Duodenal mucosa (tissue), 2 donors: ENCODE results near the gene ZNF407.

Source experiments
- H3K27ac ChIP-seq: one replicate; pipeline ENCODE4 v1.7.0; 2013; ENCODE audit warnings: low read depth, low read length
- H3K27me3 ChIP-seq, 2 donors: one replicate each; pipeline ENCODE4 v1.7.0; 2013; ENCODE audit warnings: low read length in 2 of 2, control low read depth in 1 of 2; ENCODE audit not compliant: insufficient read depth in 2 of 2, control insufficient read depth in 1 of 2
- H3K36me3 ChIP-seq, 2 donors: one replicate each; pipeline ENCODE4 v1.7.0; 2013; ENCODE audit warnings: low read length in 2 of 2, control low read depth in 1 of 2; ENCODE audit not compliant: insufficient read depth in 2 of 2, control insufficient read depth in 1 of 2
- H3K4me1 ChIP-seq, 2 donors: one replicate each; pipeline ENCODE4 v1.7.0; 2013; ENCODE audit warnings: low read length in 2 of 2, control low read depth in 1 of 2; ENCODE audit not compliant: insufficient read depth in 2 of 2, control insufficient read depth in 1 of 2
- H3K4me3 ChIP-seq, 2 donors: one replicate each; pipeline ENCODE4 v1.7.0; 2013; ENCODE audit warnings: low read length in 2 of 2, low read depth in 1 of 2
- H3K9ac ChIP-seq, 2 donors: one replicate each; pipeline ENCODE4 v1.7.0; 2013; ENCODE audit warnings: low read length in 2 of 2, low read depth in 1 of 2
- H3K9me3 ChIP-seq, 2 donors: one replicate each; pipeline ENCODE4 v1.7.0; 2013; ENCODE audit warnings: low read length in 2 of 2, control low read depth in 1 of 2; ENCODE audit not compliant: control insufficient read depth in 1 of 2

Gene ZNF407

DNA sequence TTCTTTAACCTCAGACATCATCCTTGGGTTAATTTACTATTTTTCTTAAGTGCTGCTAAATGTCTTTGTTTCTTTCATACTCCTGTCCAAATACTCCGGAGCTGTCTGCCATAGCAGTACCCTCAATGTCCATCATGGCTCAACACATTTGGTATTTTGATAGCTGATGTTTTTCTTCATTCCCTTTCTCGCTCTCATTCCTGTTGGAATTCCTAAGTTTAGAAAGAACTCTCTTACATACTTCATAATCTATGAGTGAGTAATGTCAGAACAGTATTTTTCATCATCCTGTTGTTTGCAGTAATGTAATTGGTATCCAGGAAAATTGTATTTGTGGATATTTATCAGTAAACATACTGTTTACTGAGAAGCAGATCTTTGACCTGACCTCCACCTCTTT lies 328.4 kb downstream of the ZNF407 start:
- Histone ChIP-seq H3K9ac (no peak overlapping the region), H3K36me3 (peaks cover 0 to 2% of the 10 kb centered on the region in 2 donors), H3K4me3 (no peak overlapping the region), H3K27me3 (no peaks in the 10 kb centered on the region), H3K27ac (no peak overlapping the region), H3K4me1 (no peaks in the 10 kb centered on the region), H3K9me3 (no peaks in the 10 kb centered on the region)

DNA sequence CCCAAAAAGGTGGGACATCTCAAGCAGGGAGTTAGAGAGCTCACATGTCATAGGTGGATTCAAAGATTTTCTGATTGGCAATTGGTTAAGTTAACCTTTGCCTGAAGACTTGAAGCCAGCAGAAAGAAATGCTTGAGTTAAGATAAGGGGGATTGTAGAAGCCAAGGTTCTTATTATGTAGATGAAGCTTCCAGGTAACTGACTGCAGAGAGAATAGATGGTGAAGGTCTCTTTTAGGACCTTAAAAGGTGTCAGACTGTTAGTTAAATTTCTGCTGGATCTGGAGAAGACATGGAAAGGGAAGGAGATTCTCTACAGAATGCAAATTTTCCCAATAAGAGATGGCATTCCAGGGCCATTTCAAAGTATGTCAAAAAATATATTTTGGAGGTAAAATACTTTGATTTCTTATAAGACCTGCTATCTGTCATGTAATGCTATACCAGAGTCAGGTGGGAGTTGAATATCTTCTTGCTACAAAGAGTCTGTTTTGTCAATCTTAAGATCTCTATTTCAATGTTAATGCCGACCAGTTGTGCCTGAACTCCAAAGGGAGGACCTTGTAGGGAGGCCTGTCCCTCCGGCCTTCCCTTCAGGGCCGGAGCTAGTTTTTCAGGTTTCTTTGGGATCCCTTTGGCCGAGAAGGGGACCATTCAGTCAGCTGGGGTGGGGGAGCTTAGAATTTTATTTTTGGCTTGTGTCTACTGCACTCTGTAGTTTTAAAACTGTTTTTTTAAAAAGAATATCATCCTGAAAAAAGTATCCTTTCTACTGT lies 330.7 kb downstream of the ZNF407 start:
- H3K4me1 ChIP-seq, result no peaks in the 10 kb centered on the region
- peaks cover 0 to 7% of the 10 kb centered on the region in 2 donors for H3K36me3 ChIP-seq
- no peak overlapping the region for H3K27ac ChIP-seq
- H3K9ac ChIP-seq, result no peak overlapping the region
- no peaks in the 10 kb centered on the region for H3K27me3 ChIP-seq
- no peak overlapping the region for H3K4me3 ChIP-seq
- no peaks in the 10 kb centered on the region for H3K9me3 ChIP-seq

DNA sequence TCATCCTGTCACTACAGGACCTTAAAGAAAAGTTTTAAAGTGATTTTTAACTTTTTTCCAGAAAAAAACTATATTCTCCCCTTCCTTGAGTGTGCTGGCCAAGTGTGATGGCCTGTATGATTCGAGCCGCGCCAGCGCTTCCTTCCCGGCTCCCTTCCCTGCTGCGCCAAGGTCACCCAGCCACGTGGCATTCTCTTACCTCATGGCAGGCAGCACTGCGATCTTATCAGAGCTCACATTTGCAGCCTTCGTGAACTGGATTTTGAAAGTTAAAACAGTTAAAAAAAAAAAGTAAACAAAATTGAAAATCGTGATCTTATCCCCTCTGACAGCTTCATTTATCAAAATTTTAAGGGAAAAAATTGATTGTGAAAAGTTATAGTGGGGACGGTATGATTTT lies 331.4 kb downstream of the ZNF407 start:
- Histone ChIP-seq H3K27me3 (no peaks in the 10 kb centered on the region), H3K9ac (no peak overlapping the region), H3K9me3 (no peaks in the 10 kb centered on the region), H3K4me1 (no peaks in the 10 kb centered on the region), H3K4me3 (no peak overlapping the region), H3K36me3 (peaks cover 0 to 7% of the 10 kb centered on the region in 2 donors), H3K27ac (no peak overlapping the region)

DNA sequence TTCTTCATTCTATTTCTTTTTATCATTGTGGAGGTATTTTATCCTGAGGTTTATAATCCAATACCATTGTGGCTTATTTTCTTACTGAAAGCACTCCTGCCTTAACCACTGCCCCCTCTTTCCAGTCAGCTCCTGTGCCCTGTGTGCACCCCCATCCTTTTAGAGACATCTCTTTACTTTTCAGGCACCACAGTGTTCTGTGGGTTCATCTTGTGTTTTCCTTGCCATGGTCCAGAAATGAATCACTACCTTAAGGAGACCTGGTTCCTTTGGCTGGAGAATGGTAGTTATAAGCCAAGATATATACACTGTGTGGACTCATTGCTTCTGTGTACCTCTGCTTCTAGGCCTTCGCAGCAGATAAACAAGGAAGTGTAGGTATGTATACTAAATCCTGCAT lies 332.9 kb downstream of the ZNF407 start:
- Histone ChIP-seq H3K27ac (no peak overlapping the region), H3K9me3 (no peaks in the 10 kb centered on the region), H3K9ac (no peak overlapping the region), H3K27me3 (no peaks in the 10 kb centered on the region), H3K4me3 (no peak overlapping the region), H3K36me3 (peaks cover 0 to 7% of the 10 kb centered on the region in 2 donors), H3K4me1 (no peaks in the 10 kb centered on the region)

DNA sequence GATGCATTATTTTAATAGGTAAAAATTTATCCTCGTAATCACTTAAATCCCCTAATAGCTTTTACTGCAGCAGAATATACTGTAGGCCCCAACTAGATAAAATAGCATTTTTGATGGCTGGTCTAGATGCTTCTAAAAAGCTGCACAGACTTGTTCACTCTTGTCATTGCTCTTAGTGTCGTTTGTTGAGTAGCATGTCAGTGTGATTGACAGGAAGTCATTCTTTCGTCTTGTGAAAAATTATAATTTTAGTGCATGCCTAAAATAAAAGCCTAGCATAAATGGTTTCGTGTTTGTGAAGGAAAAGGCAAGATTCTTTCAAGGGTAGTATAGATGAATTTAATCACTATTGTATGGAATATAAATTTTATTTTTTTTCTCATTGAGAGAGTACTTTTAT lies 336.3 kb downstream of the ZNF407 start:
- Histone ChIP-seq H3K27me3 (no peaks in the 10 kb centered on the region), H3K4me3 (no peak overlapping the region), H3K27ac (no peak overlapping the region), H3K36me3 (peaks cover 0 to 7% of the 10 kb centered on the region in 2 donors), H3K9ac (no peak overlapping the region), H3K9me3 (no peaks in the 10 kb centered on the region), H3K4me1 (no peaks in the 10 kb centered on the region)

DNA sequence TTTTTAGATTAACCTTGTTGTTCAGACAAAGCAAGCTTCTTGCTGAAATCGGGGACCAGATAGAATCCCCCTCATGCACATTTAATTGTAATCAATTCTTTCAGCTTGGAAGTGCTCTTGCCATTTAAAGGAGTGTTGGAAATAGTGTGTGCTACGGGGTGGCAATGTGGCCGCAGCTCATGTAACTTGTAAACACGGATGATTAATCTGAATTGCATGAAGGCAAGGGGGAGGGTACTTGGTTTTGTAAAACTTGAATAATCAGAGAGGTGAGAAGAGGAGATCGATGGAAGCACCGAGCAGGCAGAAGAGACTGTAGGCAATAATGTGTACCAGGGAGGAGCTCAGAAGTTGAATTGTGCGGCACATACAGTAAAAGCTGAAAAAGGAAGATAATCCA lies 337.8 kb downstream of the ZNF407 start:
- no peaks in the 10 kb centered on the region for H3K4me1 ChIP-seq
- H3K27me3 ChIP-seq, result no peaks in the 10 kb centered on the region
- H3K9me3 ChIP-seq, result no peaks in the 10 kb centered on the region
- H3K27ac ChIP-seq, result no peak overlapping the region
- H3K4me3 ChIP-seq, result no peak overlapping the region
- peaks cover 0 to 5% of the 10 kb centered on the region in 2 donors for H3K36me3 ChIP-seq
- no peak overlapping the region for H3K9ac ChIP-seq

DNA sequence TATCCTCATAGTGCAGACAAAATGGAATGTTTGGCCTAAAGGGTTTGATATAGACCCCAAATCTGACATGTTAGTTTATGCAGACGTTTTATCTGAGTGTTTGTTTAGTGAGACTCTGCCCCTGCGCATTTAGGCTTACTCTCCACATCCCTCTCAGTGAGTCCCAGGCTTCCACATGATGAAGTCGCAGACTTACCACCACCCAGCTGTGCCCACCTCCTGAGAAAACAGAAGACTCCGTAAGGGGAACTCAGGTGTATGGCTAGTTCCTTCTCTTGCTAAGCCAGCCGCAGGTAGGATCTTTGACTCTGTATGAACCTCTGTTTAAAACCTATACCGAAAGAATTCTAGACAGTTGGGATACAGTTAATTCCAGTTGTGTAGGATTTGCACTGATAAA lies 338.7 kb downstream of the ZNF407 start:
- no peaks in the 10 kb centered on the region for H3K27me3 ChIP-seq
- H3K9ac ChIP-seq, result no peak overlapping the region
- no peaks in the 10 kb centered on the region for H3K4me1 ChIP-seq
- H3K9me3 ChIP-seq, result no peaks in the 10 kb centered on the region
- no peak overlapping the region for H3K27ac ChIP-seq
- peaks cover 0 to 5% of the 10 kb centered on the region in 2 donors for H3K36me3 ChIP-seq
- no peak overlapping the region for H3K4me3 ChIP-seq

DNA sequence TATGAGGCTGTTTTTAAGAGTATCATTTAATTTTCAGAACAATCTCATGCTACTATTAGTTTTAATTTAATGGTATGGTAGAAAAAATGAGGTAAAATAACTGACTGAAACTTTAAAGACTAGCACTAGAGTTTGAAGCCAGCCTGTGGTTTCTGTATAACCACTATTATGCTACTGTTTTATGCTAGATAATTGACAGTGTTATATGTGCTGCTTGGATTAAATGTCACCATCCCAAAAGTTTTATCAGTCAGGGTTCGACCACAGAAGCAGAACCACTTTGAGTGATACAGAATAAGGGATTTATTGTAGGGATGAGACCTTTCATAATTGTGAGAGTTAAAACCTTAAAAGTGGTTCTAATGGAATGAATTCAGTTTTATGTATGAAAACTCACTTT lies 339.6 kb downstream of the ZNF407 start:
- no peaks in the 10 kb centered on the region for H3K9me3 ChIP-seq
- H3K27me3 ChIP-seq, result no peaks in the 10 kb centered on the region
- peaks cover 0 to 5% of the 10 kb centered on the region in 2 donors for H3K36me3 ChIP-seq
- H3K4me1 ChIP-seq, result no peaks in the 10 kb centered on the region
- H3K4me3 ChIP-seq, result no peak overlapping the region
- no peak overlapping the region for H3K9ac ChIP-seq
- H3K27ac ChIP-seq, result no peak overlapping the region

DNA sequence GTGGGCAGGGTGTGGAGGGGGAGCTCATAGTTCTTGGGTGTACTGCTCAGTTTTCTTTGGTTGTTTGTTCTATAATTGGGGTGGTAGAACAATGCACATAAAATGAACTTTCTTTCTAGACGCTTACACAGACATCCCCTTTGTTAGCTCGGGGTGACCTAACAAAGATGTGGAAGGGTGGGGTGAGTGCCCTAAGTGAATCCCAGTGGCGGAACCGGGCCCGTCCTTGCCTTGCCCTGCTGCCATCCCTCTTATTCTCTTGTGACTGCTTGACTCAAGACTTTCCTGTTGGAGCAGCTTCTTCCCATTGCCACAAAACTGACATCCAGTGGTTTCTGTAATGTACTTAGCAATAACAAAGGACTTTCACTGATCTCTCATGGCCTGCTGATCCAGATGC lies 343.2 kb downstream of the ZNF407 start:
- Histone ChIP-seq H3K4me3 (no peak overlapping the region), H3K27me3 (no peaks in the 10 kb centered on the region), H3K27ac (no peak overlapping the region), H3K36me3 (no peaks in the 10 kb centered on the region), H3K9ac (no peak overlapping the region), H3K9me3 (no peaks in the 10 kb centered on the region), H3K4me1 (no peaks in the 10 kb centered on the region)

DNA sequence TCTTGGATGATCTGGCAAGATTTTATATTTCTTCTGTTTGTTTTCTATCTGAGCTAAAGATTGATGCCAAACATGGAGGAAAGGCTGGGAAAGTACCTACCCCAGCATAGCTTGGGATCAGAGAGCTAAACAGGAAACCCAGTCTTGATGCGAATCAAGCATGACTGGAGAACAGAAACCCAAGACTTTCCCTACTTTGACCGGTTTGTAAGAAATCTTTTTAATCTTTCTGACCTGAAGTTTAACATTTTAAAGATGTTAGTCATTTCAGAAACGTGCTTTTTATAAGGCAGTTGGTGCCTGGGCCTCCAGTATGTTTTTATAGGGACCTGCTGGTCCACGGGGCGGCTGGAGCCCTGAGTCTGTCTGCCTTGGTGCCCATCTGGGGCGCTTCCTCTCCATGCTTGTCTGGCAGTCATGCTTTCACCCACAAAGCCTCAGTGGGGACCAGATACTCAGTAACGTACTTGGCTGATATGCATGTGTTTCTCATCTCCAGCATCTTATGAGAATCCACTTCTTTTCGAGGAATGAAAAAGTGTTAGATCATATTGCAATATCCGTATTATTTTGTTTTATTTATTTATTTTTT lies 344.7 kb downstream of the ZNF407 start:
- Histone ChIP-seq H3K4me1 (no peaks in the 10 kb centered on the region), H3K36me3 (no peaks in the 10 kb centered on the region), H3K27me3 (no peaks in the 10 kb centered on the region), H3K9me3 (no peaks in the 10 kb centered on the region), H3K4me3 (no peak overlapping the region), H3K9ac (no peak overlapping the region), H3K27ac (no peak overlapping the region)
